Ramos (cell line): ENCODE measurements around the gene CHRDL2.

ENCODE experiments used
- in situ Hi-C: fragments of 300-500 bp; cut with MboI; formaldehyde crosslinking; loops from one replicate; pipeline ENCODE4 v1.14.3; 2022; ENCODE audit warnings: low sequenced_read_pairs; ENCODE audit not compliant: unreplicated experiment

Gene CHRDL2

DNA sequence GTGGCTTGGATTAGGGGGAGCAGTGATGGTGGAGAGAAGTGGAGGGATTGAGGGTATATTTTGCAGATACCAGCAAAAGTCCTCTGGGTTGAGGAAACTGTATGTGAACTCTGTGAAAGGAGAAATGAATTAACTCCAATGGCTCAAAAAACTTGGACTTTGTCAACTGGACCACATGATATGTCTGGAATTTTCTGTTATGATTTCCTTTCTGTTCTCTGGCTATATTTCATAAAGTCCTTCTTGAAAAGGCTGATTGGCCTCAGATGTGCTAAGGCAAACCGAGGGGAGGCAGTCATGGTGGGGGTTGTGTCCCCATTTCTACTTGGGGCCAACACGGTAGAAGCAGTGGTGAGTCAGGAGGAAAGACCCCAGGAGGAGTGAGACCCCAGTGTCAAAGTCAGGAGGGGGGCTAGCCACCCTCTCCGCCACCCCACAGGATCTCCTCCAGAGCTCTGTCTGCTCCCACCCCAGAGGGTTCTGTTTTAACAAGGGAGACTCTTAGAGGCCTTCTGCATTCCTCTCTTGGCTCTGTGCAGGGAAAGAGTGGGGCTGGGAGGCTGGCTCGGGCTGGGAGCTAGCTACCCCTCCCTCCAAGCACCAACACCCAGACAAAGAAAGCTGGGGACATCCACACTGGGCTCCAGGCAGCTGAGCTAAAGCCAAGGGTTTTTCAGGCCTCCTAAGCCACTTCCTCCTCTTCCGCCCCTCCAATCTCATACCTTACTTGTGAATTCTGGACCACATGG is 13.8 kb downstream of the CHRDL2 start:
- in situ Hi-C loops, result loop anchor here (25.0 kb wide), 1 partner anchor 520 kb away; the partner anchor contains the start of gene TPBGL

DNA sequence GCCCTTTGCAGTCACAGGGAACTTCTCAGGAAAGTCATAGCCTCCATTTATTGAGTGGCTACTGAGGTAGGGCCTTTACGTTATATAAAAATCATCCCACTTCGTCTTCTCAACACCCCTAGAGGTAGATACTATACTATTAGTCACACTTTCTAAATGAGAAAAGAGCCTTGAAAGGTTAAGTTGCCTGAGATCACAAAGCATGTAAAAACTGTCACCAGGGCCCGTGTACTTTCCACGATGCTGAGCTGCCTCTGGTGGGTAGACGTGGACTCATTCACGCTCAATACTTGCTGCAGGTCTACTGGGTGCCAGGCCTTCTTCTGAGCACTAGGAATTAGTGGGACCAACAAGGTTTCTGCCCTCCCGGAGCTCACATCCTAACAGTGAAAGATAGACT is 16.3 kb downstream of the CHRDL2 start:
- in situ Hi-C loops, result loop anchor here (25.0 kb wide), 1 partner anchor 522 kb away; the partner anchor contains the start of gene TPBGL

- in situ Hi-C loops, result loop anchor here (25.0 kb wide), 1 partner anchor 524 kb away; the partner anchor contains the start of gene TPBGL
These were observed 17.5 kb downstream of the CHRDL2 start for GRCh38 chr11:74713686-74714085.

GRCh38 chr11:74710281-74710938 is 20.8 kb downstream of the CHRDL2 start:
- in situ Hi-C loops, result loop anchor here (25.0 kb wide), 1 partner anchor 527 kb away; the partner anchor contains the start of gene TPBGL

DNA sequence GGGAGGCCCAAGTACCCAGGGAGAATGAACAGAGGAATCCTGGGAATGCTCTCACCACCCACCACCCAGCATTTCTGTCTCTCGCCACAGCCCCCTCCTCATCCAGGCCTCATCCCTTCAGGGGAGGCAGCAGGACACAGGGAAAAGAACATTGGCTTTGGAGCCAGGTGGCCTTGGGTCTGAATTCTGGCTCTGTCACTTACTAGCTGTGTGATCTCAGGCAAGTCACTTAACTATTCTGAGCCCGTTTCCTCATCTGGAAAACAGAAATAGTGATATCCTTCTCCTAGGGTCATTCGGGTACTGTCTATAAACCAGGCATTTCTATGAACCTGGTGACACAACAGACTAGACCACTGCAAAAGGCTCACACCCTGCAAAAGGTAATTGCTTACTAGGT is 22.1 kb downstream of the CHRDL2 start:
- in situ Hi-C loops, result loop anchor here (25.0 kb wide), 1 partner anchor 528 kb away; the partner anchor contains the start of gene TPBGL

DNA sequence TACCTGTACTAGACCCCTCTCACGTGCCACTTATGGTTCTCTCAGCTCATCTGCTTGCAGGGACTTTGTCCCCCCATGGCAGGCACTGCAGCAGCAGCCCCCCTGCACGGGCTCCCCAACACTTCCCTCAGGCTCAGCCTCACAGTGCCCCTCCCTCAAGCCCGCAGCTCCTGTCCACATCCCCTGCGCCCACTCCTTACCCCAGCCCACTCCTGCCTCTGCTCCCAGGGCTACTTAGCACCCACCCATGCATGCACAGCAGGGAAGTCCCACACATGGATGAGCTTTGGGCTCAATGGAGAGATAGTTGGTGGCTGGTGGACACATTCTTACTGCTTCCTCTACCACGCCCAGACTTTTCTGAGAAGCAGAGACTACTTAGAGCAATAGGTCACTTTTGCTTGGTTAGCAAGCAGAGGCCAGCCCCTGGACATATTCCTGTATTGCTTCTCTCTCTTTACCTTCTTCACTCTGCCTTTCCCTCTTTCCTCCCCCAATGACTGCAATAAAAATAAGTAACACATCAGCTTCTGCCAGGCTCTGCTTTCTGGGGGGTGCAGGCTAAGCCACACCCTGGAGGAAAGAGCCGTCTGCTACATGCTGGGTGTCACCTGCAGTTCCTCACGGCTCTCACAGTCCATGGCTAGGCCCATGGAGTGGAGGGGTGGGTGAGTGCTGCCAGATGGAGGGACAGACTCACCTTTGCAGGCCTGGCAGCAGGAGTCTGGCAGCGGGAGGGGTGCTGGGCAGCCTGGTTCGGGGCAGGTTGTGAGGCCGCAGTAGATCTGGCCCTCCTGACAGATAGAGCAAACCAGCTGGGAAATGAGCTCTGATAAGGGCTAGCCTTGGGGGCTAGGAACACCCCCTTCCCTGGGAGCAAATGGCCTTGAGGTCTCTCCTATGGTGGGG is 23.4 kb downstream of the CHRDL2 start:
- in situ Hi-C loops, result loop anchor here (25.0 kb wide), 1 partner anchor 529 kb away; the partner anchor contains the start of gene TPBGL

- in situ Hi-C loops, result loop anchor here (25.0 kb wide), 1 partner anchor 530 kb away; the partner anchor contains the start of gene TPBGL
These were observed 24.0 kb downstream of the CHRDL2 start for GRCh38 chr11:74707182-74707581.

GRCh38 chr11:74703211-74703610 is 28.0 kb downstream of the CHRDL2 start:
- in situ Hi-C loops, result loop anchor here (25.0 kb wide), 1 partner anchor 534 kb away; the partner anchor contains the start of gene TPBGL

DNA sequence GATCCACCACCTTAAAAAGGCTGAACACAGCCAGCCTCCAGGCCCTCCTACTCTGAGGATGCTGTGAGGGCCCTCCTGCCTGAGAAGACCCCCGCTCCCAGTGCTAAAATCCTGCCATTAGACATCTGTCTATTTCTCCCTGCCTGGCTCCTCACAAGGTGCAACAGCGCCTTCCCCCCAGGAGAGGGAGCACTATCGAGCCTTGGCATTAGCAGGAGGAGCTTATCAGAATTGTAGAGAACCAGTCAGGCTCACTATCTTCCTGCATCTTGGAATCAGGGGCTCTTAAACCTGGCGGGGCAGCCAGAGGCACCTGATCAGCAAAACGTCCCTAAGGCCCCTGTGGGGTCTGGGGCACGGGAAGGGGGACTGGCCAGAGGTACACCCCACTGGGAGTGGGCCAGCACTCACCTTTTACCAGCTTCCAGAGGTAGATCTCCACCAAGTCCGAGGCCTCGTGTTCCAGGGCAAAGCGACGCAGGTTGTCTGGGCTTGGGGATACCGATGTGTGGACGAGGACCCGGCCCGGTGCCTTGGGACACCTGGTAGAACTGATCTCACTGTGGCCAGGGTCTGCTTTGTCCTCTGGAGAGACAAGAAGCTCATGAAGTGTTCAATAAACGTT is 28.7 kb downstream of the CHRDL2 start:
- in situ Hi-C loops, result loop anchor here (25.0 kb wide), 1 partner anchor 535 kb away; the partner anchor contains the start of gene TPBGL

- in situ Hi-C loops, result loop anchor here (25.0 kb wide), 1 partner anchor 536 kb away; the partner anchor contains the start of gene TPBGL
These were observed 29.9 kb downstream of the CHRDL2 start for GRCh38 chr11:74701351-74701750.

DNA sequence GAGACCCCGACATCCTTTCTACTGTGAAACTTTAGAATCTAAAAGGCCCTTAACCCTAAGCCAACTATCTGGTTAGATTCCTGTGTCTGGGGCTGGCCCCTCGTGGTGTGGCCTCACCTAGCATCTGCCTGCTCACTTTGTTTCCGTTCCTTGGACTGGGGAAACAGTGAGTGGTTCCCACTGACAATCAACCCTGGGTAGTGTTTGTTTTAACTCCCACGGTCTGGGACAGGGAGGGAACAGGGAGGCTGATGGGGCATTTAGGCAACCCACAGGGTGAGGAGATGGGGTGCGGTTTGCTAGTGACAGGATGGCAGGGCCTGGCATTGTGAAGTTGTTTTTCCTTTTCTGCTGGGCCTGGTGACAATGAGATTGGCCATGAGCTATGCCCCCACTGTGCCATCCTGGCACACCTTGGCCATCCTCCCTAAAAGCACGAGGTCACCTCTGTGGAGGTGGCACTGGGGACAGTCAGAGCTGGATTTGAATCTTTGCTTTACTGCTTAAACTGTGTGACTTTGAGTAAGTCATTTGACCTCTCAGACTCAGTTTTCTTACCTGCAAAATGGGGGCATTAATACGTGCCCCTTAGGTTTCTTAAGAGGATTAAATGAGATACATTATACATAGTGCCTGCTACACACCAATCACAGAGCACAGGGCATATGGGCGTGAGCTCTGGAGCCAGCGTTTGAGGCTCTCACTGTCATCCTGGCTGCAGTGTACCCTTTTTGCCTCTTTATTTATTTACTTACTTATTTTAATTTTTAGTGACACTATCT is 31.4 kb downstream of the CHRDL2 start:
- in situ Hi-C loops, result loop anchor here (25.0 kb wide), 1 partner anchor 537 kb away; the partner anchor contains the start of gene TPBGL

DNA sequence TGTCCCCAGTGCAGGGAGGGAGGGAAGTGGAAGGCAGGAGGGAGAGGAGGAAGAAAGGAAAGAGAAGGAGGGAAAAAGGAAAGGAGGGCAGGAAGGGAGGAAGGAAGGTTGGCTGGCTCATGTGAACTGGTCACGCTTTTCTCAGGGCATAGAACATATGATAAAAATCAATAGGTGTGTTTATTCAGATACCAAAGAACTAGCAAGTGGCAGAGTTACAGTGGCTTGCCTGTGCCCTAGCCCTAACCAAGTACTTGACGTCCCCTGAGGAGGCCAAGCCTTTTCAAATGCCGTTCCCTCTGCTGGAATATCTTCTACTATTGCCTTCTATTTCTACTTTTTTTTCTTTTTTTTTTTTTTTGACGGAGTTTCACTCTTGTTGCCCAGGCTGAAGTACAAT is 33.5 kb downstream of the CHRDL2 start:
- in situ Hi-C loops, result no loop called here

GRCh38 chr11:74696939-74697675 is 34.1 kb downstream of the CHRDL2 start:
- in situ Hi-C loops, result no loop called here

- in situ Hi-C loops, result no loop called here
These were observed 34.7 kb downstream of the CHRDL2 start for GRCh38 chr11:74696500-74696899.

DNA sequence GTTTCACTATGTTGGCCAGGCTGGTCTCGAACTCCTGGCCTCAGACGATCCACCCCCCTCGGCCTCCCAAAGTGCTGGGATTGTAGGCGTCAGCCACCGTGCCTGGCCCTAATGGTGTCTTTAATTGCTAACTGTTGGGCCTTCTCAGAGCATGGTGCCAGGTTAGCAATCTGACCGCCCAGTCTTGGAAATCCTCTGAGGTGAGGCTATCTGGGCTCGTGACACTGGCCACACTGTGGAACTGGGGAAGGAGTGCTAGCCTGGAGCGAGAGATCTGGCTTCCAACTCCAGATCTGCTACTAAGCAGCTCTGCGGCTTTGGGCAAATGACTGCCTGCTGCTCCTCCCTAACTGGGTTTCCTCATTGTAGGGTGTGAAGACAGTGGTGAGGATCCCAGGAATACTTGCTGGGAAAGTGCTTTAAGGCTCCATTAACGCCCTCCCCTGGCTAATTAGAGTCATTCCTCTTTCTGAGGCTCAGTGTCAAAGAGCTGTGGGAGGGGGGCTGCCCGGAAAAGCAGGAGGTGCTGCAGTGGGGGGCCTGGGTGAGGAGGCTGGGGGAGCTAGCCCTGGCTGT is 35.4 kb downstream of the CHRDL2 start:
- in situ Hi-C loops, result no loop called here

GRCh38 chr11:74694136-74694930 is 36.9 kb downstream of the CHRDL2 start:
- in situ Hi-C loops, result no loop called here

DNA sequence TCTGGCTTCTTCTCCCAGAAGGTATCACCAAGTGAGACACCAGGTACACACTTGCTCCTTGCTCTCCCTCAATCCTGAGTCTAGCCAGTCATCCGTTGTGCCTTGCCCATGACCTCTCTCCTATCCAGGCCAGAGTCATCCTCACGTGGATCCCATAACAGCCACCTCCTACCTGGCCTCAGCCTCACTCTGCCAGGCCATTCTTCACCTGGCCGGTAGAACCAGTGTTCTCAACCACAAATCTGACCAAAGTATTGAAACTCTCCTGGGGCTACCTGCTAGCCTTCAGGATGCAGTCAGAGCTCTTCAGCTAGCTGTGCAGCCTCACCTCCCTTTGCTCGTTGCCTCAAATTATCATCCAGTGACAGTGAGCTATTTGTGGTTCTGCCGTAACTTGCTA is 37.7 kb downstream of the CHRDL2 start:
- in situ Hi-C loops, result no loop called here
